H1 (cell line): ENCODE measurements around the gene NOC4L. TPM values are rescaled to one million over a fixed set of nuclear protein-coding genes. Genes with fewer than 3 reads are reported as not detected.

Source experiments
- RBBP5 ChIP-seq: IDR thresholded peaks from 2 replicates; pipeline ENCODE4 v1.7.1; 2012; ENCODE audit warnings: low read depth, mild to moderate bottlenecking, inconsistent platforms, low read length, moderate library complexity, borderline replicate concordance
- SAP30 ChIP-seq: fragments of 300-600 bp; sonication (generic); IDR thresholded peaks from 2 replicates; pipeline ENCODE4 v1.7.1; 2012; ENCODE audit warnings: low read length, moderate library complexity, mild to moderate bottlenecking, inconsistent platforms; ENCODE audit not compliant: insufficient read depth, insufficient replicate concordance
- SIRT6 ChIP-seq: IDR thresholded peaks from one replicate; pipeline ENCODE4 v1.7.1; 2012; ENCODE audit warnings: low read length, inconsistent platforms
- ZNF274 ChIP-seq: IDR thresholded peaks from 2 replicates; pipeline ENCODE4 v1.7.0; 2012; ENCODE audit warnings: low read length, borderline replicate concordance; ENCODE audit errors: extremely low read depth
- polyA plus RNA-seq, 7 experiments: library from polyadenylated mRNA; depleted of rRNA in 3 of 7; stranded (reverse) in 5 of 7; unstranded in 2 of 7; fragments of >200 nt in 5 of 7; fragments of 200-250 nt in 2 of 7; gene quantifications; 1 replicate in 5 of 7; 2 replicates in 1 of 7; 4 replicates in 1 of 7; pipeline versions ENCODE4 v1.2.1 to v1.2.3, GENCODE V29; 2011 to 2013; ENCODE audit warnings: missing spikeins in 2 of 7, mixed read lengths in 2 of 7
- total RNA-seq: library from RNA; stranded (reverse); fragmentation: NEBNext Ultra II Directional; extraction: Animal tissue kit (Norgen Biotek cat#: 25700); gene quantifications from 2 replicates; pipeline ENCODE4 v1.2.1, GENCODE V29; 2021

Gene NOC4L
- total and polyA plus RNA-seq, 2 of the 8 experiments (the other 6 are each of a cell fraction or from before 2014, with no cell fraction given) = 26.8 to 40.3 TPM

- no peak for TF ChIP-seq RBBP5
- TF ChIP-seq SAP30 = no peak
- TF ChIP-seq ZNF274 = no peak
- no peak for TF ChIP-seq SIRT6
- TF ChIP-seq, all 59 proteins: peak for 0
These were observed 2.6 kb downstream of the NOC4L start (continued) for GRCh38 chr12:132146772-132147422.
